Fibroblast of peridontal ligament (primary cell): Measurements from ENCODE around the gene STARD7.
"Not testable (repeated sequence)": the region's sequence is repeated elsewhere in the genome, so short reads cannot be mapped to it uniquely, and the experiment has no call there.

Experiments used
- DNase-seq: peaks from one replicate; pipeline ENCODE4 v3.0.0-alpha.2; 2010; ENCODE audit errors: extremely low read depth

STARD7 gene

DNA sequence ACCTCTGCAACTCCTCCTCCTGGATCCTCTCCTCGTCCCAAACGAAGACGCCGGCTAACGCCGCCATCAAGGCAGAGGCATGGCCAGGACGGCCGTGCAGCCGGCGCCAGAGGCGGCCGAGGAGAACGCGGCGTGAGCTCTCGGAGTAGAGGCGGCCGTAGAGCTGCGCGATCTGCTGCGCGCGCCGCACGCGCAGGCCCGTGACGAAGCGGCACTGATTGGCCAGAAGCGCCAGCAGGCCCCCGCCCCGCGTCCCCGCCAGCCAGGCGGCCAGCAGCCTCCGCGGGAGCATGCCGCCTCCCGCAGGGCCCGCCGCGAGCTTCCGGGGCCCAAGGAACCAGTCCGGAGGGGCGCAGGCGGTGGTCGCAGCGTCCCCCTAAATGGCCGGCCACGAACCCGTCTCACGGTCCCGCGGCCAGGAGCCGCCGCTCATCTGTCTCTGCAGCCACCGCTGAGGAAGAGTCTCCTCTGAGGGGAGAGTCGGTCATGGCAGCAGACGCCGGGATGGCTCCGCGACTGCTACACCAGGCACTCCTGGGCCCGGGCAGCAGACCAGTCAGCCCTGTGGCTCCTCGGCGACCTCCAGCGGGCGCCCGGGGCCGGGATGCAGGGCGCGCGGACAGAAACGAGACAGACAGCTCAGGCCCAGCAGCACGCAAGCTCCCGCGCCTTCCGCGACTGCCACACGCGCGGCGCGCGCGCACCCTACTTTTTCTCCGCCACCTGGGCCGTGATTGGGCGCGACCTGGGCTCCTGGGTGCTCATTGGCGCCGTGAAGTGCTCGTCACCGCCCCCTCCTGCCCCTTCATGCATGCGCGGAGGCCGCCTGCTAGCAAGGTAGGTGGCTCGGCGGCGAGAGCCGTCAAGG, at the start of gene STARD7:
Gene STARD7 (minus strand): TSS at position 685 of the 868 bp plus-strand sequence. CDS start 393 bp downstream, at position 292.
- DNase-seq, result peak; percentile 95

DNA sequence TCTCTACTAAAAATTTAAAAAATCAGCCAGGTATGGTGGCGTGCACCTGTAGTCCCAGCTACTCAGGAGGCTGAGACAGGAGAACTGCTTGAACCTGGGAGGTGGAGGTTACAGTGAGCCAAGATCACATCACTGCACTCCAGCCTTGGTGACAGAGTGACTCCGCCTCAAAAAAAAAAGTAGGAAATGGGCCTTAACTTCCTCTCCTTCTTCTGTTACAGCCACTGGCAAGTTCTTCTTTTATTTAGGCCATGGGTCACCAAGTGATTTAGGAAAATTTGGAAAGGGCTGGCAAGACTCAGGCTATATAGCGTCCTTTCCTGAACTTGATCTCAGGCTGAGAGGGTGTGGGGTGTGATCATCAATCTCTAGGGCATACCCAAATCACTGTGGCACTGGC, 49.1 kb upstream of the STARD7 start:
- DNase-seq, result not testable (repeated sequence)

GRCh38 chr2:96256611-96257113, 48.0 kb upstream of the STARD7 start:
- no peak for DNase-seq

DNA sequence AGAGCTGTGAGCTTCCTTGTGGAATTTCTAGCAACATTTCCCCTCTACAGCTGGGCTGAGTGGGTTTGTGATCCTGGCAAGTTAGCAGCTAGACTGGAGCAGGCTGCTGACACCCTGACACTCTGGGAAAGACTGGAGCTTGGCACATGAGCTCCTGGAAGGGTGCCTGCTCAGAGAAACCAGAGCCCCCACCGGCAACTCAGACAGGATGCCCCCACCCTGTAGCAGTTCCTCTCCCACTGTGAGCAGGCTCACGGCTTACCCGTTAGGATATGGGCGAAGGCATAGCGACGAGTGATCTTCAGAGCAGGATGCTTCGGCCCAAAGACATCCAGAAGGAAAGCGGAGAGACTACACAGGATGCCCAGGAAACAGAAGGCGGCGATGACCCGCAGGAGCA, 45.9 kb upstream of the STARD7 start:
- no peak for DNase-seq

GRCh38 chr2:96253006-96253405, 44.4 kb upstream of the STARD7 start:
- DNase-seq, result no peak

DNA sequence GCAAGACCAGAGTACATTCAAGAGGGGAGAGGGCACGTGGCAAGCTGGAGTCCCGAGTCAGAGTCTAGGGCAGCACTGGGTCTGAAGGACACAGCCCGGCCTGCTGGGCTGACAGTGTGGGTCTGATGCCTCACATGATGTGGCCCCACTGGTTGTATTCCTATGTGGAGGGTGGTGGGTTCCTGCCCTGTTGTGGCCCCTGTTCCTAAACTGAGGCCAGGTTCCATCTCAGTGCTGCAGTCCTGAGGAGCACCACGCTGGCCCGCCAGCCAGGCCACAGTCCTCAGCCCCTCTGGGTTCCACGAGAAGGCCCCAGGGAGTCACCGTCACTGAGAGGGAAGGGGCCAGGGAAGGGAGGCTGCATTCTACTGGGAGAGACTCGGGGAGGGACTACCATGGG, 43.9 kb upstream of the STARD7 start:
- no peak for DNase-seq

DNA sequence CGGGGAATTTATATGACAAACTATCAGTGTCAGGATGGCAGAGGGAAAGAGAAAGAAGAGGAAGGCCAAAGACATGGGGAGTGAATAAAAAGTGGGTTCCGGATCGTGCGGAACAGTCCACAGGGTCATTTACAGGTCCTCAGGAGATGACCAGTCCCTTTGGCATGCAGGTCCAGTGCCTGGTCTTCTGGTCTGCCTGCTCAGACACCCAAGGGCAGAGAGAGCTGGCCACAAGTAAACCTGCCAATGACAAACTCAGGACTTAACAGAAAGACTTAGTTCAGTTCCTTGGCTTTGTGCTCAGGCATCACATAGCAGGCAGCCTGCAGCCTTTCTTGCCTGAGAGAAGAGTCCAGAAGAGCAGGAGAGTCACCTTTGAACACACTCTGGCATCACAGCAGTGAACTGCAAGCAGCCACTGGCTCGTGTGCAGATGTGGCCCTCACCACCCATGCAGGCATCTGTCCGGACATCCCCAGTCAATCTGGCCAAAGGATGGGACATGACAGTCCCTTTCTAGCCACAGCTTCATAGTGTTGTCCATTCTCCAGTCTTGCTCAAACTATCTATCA, 43.2 kb upstream of the STARD7 start:
- peak; percentile 87 for DNase-seq

DNA sequence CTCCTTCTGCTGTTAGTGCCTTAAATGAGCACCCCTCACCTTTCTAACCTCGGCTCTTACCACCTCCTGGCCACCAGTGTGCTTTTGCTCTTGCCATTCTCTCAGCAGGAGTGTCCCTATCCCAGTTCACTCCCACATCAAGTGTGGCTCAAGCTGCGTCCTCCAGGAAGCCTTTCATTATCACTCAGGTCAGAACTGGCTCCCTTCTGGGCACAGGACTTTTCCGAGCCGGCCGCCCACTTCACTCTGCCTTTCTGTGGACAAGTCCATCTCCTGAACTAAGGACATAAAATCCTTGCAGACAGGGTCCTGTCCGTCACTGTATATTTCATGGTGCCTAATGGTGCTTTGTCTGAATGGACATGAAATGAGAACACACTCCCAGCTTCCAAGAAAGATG, 41.6 kb upstream of the STARD7 start:
- DNase-seq, result no peak

- peak; percentile 91 for DNase-seq
Observed at GRCh38 chr2:96249654-96250053, 41.0 kb upstream of the STARD7 start.

DNA sequence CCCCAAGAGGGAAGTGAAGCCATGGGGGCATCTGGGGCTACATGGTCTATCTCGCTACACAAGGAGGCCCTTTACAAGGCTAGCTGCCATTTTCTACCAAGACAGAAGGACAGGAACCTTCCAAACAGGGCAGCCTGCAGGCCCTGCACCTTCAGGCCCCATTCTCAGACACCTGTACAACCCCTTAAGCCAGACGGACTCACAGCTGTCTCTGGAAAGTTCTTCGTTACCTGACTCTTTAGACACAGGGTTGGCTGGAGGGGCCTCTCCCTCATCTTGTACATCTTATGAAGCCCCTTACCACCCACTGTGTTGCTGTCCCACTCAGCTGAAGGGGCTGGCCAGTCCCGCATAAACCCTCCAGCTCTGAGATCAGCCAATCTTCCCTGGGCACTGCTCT, 40.0 kb upstream of the STARD7 start:
- DNase-seq, result no peak

DNA sequence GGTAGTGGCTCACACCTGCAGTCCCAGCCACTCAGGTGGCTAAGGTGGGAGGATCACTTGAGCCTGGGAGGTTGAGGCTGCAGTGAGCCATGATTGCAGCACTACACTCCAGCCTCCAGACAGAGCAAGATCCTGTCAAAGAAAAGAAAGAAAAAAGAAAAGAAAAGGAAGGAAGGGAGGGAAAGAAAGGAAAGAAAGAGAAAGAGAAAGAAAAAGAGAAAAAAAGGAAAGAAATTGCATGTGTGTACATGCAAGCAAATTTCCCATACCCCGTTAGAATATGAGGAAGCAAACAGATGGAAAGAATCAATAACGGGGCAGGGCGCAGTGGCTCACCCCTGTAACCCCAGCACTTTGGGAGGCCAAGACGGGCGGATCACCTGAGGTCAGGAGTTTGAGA, 39.3 kb upstream of the STARD7 start:
- DNase-seq, result no peak

DNA sequence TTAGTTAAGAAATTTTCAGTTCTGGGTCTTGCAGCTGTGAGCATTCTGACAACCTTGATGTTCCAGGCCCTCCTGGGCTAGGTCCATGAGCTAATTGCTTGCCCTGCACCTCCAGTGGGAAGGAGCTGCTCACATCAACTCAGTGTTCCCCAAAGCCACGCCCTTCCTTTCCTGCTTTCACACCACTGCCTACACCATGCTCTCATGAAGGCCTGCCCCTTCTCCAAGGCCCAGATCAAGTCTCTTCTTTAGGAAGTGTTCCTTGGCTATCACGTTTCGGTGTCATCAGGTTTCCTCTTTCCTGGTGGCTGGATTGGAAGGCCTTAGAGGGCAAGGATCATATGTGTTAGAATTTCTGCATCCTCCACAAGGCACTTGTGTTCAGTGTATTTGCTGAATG, 38.4 kb upstream of the STARD7 start:
- DNase-seq, result no peak

DNA sequence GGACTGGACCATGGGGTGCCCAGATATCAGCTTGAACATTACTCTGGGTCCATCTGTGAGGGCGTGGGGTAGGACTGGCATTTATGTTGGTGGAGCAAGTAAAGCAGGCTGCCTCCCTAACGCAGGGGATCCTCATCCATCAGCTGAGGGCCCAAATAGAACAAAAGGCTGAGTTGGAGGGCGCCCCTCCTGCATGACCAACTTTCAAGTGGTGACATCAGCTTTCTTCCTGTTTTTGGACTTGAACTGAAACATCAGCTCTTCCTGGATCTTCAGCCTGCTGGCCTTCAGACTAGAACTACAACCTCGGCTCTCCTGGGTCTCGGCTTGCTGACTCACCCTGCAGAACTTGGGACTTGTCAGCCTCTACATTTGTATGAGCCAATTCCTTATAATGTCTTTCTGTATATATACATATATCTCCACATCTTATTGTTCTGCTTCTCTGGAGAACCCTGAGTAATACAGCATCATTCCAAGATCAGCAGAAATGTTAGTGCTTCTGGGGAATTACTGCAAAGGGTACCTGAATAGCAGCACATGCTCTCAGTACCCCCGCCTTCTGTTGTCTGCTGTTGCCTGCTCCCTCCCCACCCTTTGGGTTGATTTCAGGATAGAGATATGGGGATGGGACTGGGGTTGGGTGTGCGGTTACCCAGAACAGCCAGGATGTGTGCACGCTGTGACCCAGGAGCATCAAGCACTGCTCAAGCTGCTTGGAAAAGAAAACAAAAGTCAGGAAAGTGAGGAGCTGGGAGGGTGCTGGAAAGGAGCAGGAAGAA, 37.2 kb upstream of the STARD7 start:
- DNase-seq, result peak; percentile 38

DNA sequence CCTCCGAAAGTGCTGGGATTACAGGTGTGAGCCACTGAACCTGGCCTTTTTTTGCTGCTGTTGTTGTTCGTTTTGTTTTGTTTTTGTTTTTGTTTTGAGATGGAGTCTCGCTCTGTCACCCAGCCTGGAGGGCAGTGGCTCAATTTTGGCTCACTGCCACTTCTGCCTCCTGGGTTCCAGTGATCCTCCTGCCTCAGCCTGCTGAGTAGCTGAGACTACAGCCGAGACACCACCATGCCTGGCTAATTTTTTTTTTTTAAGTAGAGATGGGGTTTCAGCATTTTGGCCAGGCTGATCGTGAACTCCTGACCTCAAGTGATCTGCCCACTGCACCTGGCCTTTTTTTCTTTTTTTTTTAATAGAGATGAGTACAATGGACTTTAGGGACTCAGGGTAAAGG, 35.2 kb upstream of the STARD7 start:
- no peak for DNase-seq

- peak; percentile 76 for DNase-seq
Observed at GRCh38 chr2:96241900-96242611, 33.4 kb upstream of the STARD7 start.

DNA sequence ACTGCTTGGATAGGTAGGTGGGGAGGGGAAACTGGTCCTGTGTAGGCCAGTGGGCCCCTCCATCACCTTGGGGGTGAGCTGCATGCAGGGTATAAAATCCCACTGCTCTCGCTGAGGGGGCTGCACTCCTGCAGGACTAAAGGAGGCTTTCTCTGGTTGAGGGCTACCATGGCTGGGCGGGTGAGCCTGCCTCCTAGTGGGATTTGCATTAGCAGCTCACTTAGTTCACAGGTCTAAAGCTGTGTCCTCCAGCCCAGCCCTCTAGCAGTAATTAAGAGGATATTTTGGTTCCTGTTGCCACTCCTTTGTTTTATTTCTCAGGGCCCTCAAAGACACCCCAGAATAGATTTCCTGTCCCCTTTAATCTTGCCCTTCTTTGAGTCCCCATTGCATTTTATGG, 32.6 kb upstream of the STARD7 start:
- no peak for DNase-seq

DNA sequence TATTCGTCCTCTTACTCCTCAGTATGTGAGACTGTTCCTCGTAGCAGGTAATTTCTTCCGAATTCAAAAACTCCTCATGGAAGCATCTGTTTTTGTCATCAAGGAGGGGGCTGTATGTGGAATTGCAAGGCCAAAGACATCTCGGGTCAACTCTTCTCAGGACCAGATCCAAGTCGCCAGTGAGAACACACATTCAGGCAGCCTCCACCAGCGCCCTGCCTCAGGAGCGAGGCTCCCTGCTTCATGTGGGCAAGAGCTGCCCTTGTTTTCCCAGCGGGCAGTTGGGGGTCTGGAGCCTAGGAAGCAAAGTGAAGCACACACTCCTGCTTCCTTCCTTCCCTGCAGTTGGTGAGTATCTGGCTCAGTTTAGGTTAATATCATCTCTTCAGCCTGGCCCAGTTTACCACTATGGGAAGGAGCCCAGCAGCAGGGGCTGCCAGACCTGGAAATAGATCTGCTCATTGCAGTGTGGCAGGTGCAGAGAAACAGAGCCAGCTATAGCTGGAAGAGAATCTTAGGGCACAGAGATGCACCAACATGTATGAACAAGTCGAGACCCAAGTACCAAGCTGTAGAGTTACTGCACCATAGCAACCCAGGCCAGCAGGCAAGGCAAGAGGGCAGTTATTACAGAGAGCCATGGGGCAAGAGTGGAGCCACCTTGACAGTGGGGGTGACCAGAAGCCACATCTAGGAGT, 31.9 kb upstream of the STARD7 start:
- DNase-seq, result no peak

- DNase-seq, result no peak
Observed at GRCh38 chr2:96239745-96240264, 31.2 kb upstream of the STARD7 start.

DNA sequence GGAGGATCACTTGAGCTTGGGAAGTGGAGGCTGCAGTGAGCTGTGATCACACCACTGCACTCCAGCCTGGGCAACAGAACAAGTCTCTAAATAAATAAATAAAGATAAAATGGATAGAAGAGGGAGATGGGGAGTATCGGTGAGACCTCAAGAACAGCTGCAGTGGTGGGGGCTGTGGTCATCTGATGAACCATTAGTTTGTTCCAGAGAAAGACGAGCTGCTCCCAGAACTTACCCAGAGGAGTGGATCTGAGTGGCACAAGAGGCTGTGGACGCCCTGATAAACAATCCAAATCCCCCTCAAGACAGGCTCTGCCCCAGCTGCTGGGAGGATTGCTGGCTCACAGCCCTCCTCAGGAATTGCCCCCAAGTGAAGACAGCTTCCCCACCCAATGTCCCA, 30.5 kb upstream of the STARD7 start:
- DNase-seq, result no peak

GRCh38 chr2:96238266-96238665, 29.6 kb upstream of the STARD7 start:
- no peak for DNase-seq

DNA sequence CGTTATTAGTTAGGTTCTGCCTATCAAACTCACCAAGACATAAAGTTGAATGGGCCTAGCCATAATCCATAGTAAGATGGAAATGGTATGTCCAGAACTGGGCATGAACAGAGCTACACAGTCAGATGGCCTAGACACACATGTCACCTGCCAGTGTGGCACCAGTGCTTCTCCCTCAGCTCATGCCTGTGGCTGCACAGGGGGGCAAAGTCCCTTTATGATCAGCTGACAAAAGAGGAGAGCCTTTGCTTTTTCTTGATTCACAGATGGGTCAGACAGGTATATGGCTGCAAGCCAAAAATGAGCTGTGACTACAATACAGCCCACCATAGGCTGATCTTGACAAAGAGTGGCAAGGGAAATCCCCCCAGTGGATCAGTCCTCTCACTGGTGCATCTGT, 28.3 kb upstream of the STARD7 start:
- no peak for DNase-seq
